AG08395 (cell line): ENCODE measurements around the gene PPP2R5C.

ENCODE experiments used
- DNase-seq: peaks from one replicate; pipeline ENCODE4 v3.0.0; 2012; ENCODE audit warnings: mixed read lengths, low spot score

The PPP2R5C gene

GRCh38 chr14:101755591-101756324 is 5.8 kb upstream of the PPP2R5C start:
- no peak for DNase-seq

DNA sequence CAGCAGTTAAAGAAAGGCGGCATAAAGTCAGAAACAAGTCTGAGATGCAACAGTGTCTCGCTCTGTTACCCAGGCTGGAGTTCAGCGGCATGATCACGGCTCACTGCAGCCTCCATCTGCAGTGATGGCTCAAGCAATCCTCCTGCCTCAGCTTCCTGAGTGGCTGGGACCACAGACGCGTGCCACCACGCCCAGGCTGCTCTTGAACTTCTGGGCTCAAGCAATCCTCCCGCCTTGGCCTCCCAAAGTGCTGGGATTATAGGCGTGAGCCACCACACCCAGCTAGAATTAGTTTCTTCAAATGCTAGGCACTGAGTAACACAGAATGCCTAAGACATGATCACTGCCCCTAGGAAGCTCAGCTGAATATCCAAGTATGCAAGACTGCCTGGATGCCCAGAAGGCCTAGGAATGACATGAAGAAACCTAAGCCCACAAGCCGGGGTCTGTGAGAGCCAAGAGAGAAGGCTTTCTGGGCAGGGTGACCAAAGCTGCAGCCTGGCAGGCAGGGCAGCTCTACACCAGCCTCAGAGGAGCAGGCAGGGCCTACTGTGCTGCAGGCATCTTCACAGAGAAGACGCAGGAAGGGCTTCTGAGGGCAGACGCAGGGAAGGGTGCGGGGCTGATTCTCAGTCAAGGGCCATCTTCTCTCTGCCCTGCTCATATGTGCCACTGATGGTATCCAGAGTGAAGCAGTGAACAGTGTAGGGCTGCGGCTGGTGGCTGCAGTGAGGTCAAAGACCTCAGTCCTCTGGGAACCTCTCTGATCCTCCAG is 4.3 kb upstream of the PPP2R5C start:
- DNase-seq = no peak

- DNase-seq = no peak
Measured at GRCh38 chr14:101757839-101758211, 3.7 kb upstream of the PPP2R5C start.

DNA sequence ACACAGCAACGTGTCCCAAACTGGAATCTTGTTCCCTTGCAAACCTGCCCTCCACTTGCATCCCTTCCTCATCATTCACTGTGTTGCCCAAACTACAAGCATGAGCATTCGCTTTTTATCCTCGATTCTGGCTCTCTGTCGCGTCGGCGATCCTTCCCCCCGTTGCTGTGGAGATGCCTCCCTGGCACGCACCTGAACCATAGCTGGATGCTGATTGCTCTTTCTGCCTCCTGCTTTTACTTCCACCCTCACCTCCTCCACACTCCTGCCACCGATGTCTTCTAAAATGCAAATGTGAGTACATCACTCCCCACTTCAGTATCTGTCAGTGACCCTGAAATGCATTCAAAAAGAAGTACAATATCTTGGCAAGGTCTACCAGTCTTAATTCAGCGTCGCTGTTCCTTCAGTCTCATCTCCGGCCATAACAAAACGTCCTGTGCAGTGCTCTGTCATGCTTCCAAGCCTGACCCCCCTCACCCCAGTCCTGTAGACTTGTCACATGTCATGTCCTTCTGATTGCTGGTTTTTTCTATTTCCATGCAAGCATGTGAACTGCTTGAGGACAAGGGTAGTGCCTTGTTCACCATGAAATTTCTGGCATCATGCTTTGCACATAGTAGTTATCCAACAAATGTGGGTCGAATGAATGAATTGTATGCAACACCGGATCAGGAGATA is 2.5 kb upstream of the PPP2R5C start:
- DNase-seq = no peak

- peak; percentile 98 for DNase-seq
Measured at GRCh38 chr14:101760138-101761011, 1.1 kb upstream of the PPP2R5C start.

- peak; percentile 36 for DNase-seq
Measured at GRCh38 chr14:101761881-101762529, 496 bp downstream of the PPP2R5C start.

- no peak for DNase-seq
Measured at GRCh38 chr14:101762530-101763101, 1.1 kb downstream of the PPP2R5C start.

DNA sequence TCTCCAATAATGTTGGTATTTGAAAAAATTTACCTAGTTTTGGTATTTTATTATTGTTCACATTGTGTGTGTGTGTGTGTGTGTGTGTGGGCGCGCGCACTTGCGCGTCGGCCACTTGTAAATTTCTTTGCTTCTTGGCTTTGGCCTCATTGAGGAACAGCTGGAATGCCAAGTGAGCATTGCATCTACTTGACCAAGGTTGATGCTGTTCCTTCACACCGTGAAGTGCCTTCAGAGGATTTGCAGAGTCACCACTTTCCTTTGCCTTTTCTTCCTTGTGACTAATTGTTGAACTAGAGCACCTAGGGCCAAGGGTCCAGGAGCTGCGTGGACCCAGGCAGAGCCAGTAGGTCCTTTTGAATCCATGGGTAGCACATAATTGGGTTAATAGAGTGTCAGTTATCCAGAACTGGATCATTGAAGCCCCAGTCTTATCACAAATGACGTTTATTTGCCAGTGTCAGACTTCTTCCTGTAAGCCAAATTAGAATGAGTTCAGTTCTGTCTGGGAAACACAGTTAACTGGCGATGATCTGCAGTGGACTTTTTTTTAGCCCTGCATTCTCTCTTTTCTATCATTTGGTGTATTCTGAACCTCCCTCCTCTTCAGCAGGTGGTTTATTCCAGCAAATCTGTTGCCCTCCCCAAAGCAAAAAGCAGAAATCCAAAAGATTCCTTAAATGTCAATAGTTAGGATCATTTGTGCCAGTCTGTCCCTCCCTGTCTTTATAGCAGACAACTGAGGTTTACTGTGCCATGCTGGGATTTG is 2.6 kb downstream of the PPP2R5C start:
- no peak for DNase-seq

DNA sequence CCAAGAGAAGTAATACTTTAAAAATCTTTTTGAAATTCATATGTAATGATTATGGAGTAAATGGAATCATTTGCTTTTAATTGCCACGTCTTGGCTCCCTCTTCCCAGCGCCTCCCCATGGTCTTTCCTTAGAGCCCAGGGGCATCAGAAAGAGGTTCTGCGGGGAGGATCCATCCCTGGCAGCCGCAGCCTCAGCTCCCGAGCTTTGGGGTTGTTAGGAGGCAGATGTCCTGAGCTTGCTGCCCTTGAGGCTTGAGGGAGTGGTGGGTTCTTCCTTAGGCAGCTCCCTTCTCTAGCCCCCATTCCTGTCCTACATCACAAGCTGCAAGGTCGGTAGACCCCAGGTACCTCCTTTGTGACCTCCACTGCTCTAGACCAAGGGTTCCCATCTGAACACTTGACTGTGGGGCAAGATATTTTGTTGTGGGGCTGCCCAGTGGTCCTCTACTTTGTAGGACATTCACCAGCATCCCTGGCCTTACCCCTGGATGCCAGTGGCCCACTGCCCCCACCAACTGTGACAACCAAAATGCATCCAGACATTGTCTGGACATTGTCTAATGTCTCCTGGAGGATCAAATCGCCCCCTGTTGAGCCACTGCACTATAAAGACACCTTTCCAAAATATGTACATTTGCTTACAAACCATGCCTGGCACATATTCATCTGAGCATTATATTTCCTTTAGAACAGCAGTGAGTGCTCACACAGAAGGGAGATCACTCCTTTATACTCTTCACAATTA is 6.3 kb downstream of the PPP2R5C start:
- DNase-seq = no peak

GRCh38 chr14:101770183-101770582 is 8.7 kb downstream of the PPP2R5C start:
- no peak for DNase-seq

DNA sequence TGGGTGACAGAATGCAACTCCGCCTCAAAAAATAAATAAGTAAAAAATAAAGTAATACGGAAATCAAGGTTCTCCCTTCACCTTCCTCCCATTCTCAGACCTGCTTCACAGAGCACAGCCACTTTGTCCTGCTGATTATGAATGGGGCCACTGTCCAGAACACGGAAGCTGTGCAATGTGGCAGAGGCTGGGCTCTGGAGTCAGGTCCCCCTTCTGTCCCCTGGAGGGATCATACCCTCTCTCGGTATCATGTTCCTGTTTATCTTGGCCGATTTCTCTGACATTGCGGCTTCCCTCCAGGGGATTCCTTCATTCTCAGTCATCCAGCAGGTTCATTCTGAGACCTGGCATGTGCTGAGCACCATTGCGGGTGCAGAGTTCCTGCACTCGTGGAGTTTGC is 11.3 kb downstream of the PPP2R5C start:
- DNase-seq = no peak

DNA sequence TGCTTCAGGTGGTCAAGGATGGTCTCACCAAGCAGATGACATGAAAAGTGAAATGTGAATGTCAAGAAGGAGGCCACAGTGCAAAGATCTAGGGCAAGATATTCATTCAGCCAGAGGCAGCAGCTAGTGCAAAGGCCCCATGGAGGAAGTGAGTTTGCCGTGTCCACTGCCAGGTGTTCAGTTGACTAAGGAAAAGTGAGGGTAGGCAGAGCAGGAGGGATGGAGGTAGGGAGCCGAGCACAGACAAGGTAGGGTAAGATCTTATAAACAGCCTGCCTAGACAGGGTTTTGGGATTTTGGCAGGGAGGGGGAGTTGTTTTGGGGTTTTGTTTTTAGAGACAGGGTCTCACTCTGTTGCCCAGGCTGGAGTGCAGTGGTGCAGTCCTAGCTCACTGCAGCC is 11.9 kb downstream of the PPP2R5C start:
- no peak for DNase-seq

DNA sequence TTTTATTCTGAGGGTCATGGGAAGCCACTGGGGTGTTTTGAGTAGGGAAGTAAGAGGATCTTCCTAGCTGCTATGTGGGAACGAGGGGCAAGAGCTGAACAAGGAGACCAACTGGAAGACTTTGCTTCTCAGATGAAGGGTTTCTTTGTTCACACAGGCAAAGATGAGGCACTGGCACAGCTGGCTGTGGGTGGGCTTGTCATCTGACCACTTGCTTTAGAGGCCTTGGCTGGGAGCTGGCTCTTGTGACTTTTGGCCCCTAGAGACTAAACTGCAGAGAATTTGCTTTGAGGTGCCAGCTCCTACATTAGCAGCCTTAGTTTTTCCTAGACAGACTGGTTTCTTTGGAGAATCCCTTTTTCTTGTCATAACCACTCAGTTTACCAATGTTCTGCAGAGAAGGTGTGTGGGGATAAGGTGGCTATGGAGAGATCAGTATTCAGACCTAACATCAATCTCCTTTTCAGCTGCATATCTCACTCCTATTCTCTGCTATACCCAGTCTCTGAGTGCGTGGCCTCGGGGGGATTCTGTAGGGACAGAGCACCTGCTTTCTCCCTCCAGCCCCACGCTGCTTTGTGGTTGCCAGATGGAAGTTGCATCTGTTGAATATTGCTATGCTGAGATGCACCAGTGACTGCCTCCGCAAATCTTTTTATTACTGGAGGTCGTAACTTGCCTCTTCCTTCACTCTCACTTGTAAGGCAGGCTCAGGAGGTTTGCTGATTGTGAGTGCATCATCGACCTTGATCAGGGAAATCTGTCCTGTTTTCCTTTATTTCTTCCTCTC is 12.7 kb downstream of the PPP2R5C start:
- no peak for DNase-seq

GRCh38 chr14:101774814-101775213 is 13.3 kb downstream of the PPP2R5C start:
- DNase-seq = no peak

- DNase-seq = no peak
Measured at GRCh38 chr14:101775826-101776225, 14.3 kb downstream of the PPP2R5C start.

- no peak for DNase-seq
Measured at GRCh38 chr14:101776344-101776743, 14.8 kb downstream of the PPP2R5C start.

DNA sequence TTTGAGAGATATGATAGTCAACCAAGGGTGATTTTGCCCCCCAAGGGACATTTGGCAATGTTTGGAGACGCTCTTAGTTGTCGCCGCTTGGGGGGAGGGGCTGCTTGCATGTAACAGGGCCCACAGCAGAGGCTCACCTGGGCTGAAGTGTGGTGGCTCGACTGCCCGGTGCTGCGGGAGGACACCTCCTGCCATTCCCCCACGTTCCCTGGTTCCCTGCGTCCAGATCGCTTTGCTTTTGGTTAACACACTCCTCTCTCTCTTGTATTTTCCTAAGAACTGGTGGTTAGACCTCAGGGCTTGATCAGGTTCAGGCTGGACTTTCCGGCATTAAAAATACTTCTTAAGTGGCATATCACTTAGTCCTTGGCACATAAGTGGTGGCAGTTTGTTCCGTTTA is 18.9 kb downstream of the PPP2R5C start:
- DNase-seq = no peak

- peak; percentile 9 for DNase-seq
Measured at GRCh38 chr14:101780887-101781239, 19.4 kb downstream of the PPP2R5C start.
